SH-SY5Y (cell line): ENCODE results near the gene CTNNA1.

Experiments used
- GATA2 ChIP-seq: IDR thresholded peaks from 2 replicates; pipeline ENCODE4 v1.6.1; 2011; ENCODE audit warnings: mild to moderate bottlenecking, low read depth, low read length
- GATA3 ChIP-seq: IDR thresholded peaks from 2 replicates; pipeline ENCODE4 v1.6.1; 2011; ENCODE audit warnings: low read depth, mild to moderate bottlenecking, low read length, moderate library complexity

Gene CTNNA1

DNA sequence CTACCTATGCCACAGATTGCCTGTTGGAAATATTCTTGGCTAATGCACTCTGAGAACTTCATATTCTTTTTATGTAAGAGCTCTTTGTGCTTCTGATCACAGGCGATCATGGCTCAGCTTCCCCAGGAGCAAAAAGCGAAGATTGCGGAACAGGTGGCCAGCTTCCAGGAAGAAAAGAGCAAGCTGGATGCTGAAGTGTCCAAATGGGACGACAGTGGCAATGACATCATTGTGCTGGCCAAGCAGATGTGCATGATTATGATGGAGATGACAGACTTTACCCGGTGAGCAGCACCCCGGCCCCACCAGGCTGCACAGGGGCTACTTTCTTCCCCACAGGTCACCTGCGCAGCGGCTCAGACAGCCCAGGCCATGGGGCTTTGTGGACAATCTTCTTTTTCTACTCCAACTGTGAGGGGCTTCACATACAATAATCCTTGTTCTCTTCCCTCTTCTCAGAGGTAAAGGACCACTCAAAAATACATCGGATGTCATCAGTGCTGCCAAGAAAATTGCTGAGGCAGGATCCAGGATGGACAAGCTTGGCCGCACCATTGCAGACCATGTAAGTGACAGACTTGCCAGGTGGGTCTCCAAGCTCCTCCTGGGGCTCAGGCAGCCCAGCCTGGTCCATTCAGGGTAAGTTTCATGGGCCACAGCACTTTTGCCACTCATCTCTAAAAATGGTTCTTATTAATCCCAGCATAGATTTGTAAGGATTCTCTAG lies 177.3 kb downstream of the CTNNA1 start:
- TF ChIP-seq GATA3 (no peak), GATA2 (no peak)

DNA sequence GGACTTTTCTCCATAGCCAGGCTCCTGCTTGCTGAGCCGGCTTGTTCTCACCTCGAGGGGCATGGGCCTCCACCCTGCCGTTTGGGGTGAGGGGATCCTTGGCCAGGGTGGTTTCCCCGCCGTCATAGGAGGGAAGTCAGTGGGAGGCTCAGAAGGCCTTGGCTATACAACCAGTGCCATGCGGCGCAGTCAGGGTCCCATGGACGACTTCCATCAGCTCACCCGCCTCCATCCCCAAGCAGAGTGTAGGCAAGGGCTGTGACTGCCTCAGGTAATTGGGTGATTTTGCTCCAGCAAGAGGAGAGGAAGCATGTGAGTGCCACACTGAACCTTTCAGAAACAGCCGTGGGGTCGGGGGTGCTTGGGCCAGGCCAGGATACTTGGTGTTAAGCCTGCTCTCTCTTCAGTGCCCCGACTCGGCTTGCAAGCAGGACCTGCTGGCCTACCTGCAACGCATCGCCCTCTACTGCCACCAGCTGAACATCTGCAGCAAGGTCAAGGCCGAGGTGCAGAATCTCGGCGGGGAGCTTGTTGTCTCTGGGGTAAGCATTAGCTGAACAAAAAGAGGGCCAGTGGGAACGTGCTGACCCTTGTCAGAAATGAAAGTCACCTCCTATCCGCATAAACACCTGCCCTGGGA lies 179.1 kb downstream of the CTNNA1 start:
- no peak for TF ChIP-seq GATA2
- TF ChIP-seq GATA3 = no peak

DNA sequence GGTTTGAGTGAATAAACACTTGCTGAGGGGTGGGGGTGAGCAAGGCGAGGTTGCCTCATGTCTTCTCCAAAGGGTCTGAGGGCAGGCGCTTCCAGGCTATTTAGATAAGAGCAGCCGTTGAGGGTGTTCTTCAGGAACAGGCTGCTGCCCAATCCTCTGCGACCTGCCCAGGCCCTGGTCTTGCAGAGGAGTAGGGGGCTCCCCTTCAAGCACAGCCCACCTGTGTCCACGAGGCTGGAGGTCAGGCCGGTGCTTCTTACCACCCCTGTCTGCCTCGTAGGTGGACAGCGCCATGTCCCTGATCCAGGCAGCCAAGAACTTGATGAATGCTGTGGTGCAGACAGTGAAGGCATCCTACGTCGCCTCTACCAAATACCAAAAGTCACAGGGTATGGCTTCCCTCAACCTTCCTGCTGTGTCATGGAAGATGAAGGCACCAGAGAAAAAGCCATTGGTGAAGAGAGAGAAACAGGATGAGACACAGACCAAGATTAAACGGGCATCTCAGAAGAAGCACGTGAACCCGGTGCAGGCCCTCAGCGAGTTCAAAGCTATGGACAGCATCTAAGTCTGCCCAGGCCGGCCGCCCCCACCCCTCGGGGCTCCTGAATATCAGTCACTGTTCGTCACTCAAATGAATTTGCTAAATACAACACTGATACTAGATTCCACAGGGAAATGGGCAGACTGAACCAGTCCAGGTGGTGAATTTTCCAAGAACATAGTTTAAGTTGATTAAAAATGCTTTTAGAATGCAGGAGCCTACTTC lies 180.5 kb downstream of the CTNNA1 start:
- no peak for TF ChIP-seq GATA2
- TF ChIP-seq GATA3 = no peak

- TF ChIP-seq GATA2 = no peak
- no peak for TF ChIP-seq GATA3
These were observed 181.7 kb downstream of the CTNNA1 start for GRCh38 chr5:138934971-138935370.

- TF ChIP-seq GATA3 (no peak), GATA2 (no peak)
These were observed 182.2 kb downstream of the CTNNA1 start for GRCh38 chr5:138935466-138935865.

GRCh38 chr5:138936225-138936967 lies 183.2 kb downstream of the CTNNA1 start:
- TF ChIP-seq GATA3 (no peak), GATA2 (no peak)

DNA sequence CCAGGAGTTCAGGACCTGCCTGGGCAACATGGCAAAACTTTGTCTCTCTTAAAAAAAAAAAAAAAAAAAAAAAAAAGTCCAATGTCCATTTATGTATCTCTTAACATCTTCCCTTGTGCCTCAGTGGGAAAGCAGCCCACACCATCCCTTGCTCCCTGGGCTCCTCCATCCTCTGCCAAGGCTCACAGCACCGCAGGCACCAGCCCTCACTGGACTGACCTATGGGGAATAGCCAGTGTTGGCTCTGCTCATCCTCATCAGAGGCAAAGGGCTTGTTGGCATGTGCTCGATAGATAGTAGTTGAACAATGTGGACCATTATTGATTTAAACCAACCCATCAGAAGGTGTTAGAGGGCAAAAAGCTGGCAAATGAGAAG lies 183.7 kb downstream of the CTNNA1 start:
- TF ChIP-seq GATA3 (no peak), GATA2 (no peak)

DNA sequence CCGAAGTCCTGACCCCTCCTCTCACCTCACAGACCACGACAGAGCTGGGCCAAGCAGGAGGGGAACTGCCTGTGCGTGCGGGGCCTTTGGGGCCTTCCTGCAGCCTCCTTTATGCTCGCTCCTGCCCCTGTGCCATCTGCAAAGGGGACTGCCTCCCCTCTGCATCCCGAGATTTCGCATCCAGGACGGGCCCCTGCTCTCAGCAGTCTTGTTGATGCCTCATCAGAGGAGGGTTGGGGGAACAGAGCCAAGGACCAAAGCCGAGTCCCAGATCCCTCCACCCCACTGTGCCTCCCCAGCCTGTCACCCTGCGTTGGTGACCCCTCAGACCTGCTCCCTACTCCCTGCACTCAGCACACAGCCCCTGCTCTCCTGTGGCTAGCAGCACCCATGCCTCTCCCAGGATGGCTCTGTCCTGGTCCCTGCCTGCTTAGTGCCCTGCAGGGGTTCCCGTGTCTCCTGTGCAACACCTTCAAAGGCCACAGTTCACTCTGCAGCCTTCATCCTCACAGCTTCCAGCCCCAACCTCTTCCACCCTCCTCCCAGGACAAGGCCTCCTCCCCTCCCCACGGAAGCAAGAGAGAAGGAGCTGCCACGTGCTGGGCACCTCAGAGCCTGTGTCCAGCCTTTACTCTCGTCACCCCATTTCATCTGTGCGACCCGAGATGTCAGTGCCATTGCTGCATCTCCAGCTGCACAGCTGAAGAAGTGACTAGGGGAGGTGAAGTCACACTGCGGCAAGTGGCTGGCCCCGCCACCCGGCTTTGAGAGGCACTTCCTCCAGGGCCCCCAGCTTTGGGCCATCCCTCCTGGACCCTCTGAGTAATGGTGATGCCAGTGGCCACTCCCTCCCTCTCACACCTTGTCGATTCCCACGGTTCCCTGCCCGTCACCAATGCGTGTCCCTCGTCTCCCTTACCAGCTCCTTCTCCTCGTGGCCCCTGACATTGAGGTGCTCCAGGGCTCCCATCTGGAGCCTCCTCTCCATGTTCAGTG lies 184.5 kb downstream of the CTNNA1 start:
- no peak for TF ChIP-seq GATA3
- no peak for TF ChIP-seq GATA2

- TF ChIP-seq GATA3 (no peak), GATA2 (no peak)
These were observed 185.3 kb downstream of the CTNNA1 start for GRCh38 chr5:138938526-138938925.

DNA sequence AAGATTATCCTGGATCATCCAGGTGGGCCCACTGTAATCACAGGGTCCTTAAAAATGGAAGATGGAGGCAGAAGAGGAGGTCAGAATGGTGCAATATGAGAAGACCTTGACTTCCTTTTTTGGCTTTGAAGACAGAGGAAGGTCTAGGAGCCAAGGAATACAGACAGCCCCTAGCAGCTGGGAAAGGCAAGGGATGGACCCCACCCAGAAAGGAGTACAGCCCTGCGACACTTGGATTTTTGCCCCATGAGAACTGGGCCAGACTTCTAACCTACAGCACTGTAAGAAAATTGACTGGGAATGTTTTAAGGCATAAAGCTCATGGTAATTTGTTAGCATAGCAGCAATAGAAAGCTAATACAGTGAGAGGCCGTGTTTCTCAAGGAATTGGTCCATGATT lies 188.8 kb downstream of the CTNNA1 start:
- TF ChIP-seq GATA2 (no peak), GATA3 (no peak)

- TF ChIP-seq GATA2 = no peak
- TF ChIP-seq GATA3 = no peak
These were observed 189.6 kb downstream of the CTNNA1 start for GRCh38 chr5:138942861-138943260.

DNA sequence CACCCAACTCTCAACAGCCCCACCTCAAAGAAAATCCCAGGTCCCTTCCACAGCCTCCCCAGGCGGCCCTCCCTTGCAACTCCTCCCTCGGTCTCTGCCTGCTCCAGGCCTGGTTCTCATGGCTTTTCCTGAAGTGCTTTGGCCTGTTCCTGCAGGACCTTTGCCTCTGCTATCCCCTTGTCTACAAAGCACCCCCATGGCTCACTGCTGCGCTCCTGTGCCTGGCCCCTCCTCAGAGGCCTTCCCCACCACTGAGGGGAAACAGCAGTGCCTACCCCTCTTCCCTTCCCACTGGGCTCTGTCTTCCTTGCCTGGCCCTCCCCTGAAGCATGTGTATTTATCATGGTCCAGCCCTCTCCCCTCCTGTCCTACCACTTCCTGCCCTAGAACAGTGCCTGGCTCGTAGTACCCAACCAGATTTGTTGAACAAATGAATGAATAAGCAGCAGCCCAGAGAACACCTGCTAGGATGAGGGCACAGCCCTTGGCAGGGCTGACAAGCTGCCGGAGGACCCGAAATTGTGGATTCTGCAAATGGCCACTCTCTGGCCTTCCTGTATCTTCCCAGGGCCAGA lies 190.5 kb downstream of the CTNNA1 start:
- TF ChIP-seq GATA3 (no peak), GATA2 (no peak)

GRCh38 chr5:138944527-138945322 lies 191.5 kb downstream of the CTNNA1 start:
- TF ChIP-seq GATA3 (no peak), GATA2 (no peak)
